GM12873 (cell line): ENCODE measurements around the gene KCNB1.

Experiments used
- CTCF ChIP-seq: IDR thresholded peaks from 2 replicates; pipeline ENCODE4 v1.5.1; 2012; ENCODE audit warnings: low read depth, mild to moderate bottlenecking, moderate library complexity, low read length, control low read depth; ENCODE audit not compliant: insufficient read depth; ENCODE audit errors: missing control alignments

Gene KCNB1

GRCh38 chr20:49403911-49404310 lies 78.6 kb downstream of the KCNB1 start:
- TF ChIP-seq CTCF, result no peak

GRCh38 chr20:49403012-49403411 lies 79.5 kb downstream of the KCNB1 start:
- no peak for TF ChIP-seq CTCF

GRCh38 chr20:49400904-49401303 lies 81.6 kb downstream of the KCNB1 start:
- TF ChIP-seq CTCF, result no peak

- TF ChIP-seq CTCF, result no peak
These were observed 82.1 kb downstream of the KCNB1 start for GRCh38 chr20:49400410-49400809.

- TF ChIP-seq CTCF, result no peak
These were observed 83.1 kb downstream of the KCNB1 start for GRCh38 chr20:49399329-49399728.

- TF ChIP-seq CTCF, result no peak
These were observed 83.9 kb downstream of the KCNB1 start for GRCh38 chr20:49398401-49399144.

GRCh38 chr20:49397525-49397924 lies 84.9 kb downstream of the KCNB1 start:
- no peak for TF ChIP-seq CTCF
